Keratinocyte (primary cell): ENCODE data around the gene CCDC137. TPM values are rescaled to one million over a fixed set of nuclear protein-coding genes. Genes with fewer than 3 reads are reported as not detected.

Source experiments
- DNase-seq: peaks from one replicate; pipeline ENCODE4 v3.0.0-alpha.2; 2011; ENCODE audit warnings: low read depth, missing footprints, low spot score
- FAIRE-seq: peaks from 2 replicates; lab custom pipeline; 2011; peaks lifted over from hg19 to GRCh38; lab: Jason Lieb, UNC
- H2AFZ ChIP-seq: 2 replicates; pipeline ENCODE4 v1.6.0; 2012; ENCODE audit warnings: low read length, control low read depth, inconsistent platforms; ENCODE audit not compliant: control insufficient read depth
- H3K27ac ChIP-seq: 2 replicates; pipeline ENCODE4 v1.5.1; 2011; ENCODE audit warnings: low read length; ENCODE audit not compliant: control insufficient read depth, insufficient read depth
- H3K27me3 ChIP-seq: 3 replicates; pipeline ENCODE4 v1.6.0; 2011; ENCODE audit warnings: low read length; ENCODE audit not compliant: control insufficient read depth, insufficient read depth; ENCODE audit errors: extremely low read depth
- H3K36me3 ChIP-seq, 2 experiments: 2 replicates in 1 of 2; 3 replicates in 1 of 2; pipeline ENCODE4 v1.5.1; 2011; ENCODE audit warnings: low read length in 2 of 2, mild to moderate bottlenecking in 1 of 2; ENCODE audit not compliant: control insufficient read depth in 2 of 2, insufficient read depth in 2 of 2; ENCODE audit errors: extremely low read depth in 1 of 2
- H3K4me1 ChIP-seq: 3 replicates; pipeline ENCODE4 v1.5.1; 2011; ENCODE audit warnings: low read length; ENCODE audit not compliant: control insufficient read depth, insufficient read depth; ENCODE audit errors: extremely low read depth
- H3K4me2 ChIP-seq: 3 replicates; pipeline ENCODE4 v1.6.0; 2011; ENCODE audit warnings: low read depth, low read length; ENCODE audit not compliant: control insufficient read depth, insufficient read depth; ENCODE audit errors: extremely low read depth
- H3K4me3 ChIP-seq, 3 experiments: fragments of 200-600 bp in 1 of 3; sonication (generic) in 1 of 3; 2 replicates in 2 of 3; 3 replicates in 1 of 3; pipeline ENCODE4 v1.5.1; 2011 to 2016; ENCODE audit warnings: low read length in 3 of 3, mild to moderate bottlenecking in 3 of 3, control low read depth in 2 of 3, inconsistent platforms in 1 of 3, low read depth in 1 of 3, mixed read lengths in 1 of 3, mixed run types in 1 of 3, moderate library complexity in 1 of 3; ENCODE audit not compliant: control insufficient read depth in 2 of 3, insufficient read depth in 2 of 3; ENCODE audit errors: extremely low read depth in 1 of 3
- H3K79me2 ChIP-seq: 2 replicates; pipeline ENCODE4 v1.6.0; 2012; ENCODE audit warnings: low read length; ENCODE audit not compliant: control insufficient read depth, insufficient read depth
- H3K9ac ChIP-seq: 3 replicates; pipeline ENCODE4 v1.6.0; 2011; ENCODE audit warnings: low read length; ENCODE audit not compliant: control insufficient read depth, insufficient read depth; ENCODE audit errors: extremely low read depth
- H3K9me1 ChIP-seq: 3 replicates; pipeline ENCODE4 v1.6.0; 2011; ENCODE audit warnings: low read length; ENCODE audit not compliant: control insufficient read depth, insufficient read depth; ENCODE audit errors: extremely low read depth
- H3K9me3 ChIP-seq: 2 replicates; pipeline ENCODE4 v1.5.1; 2012; ENCODE audit warnings: low read depth, low read length; ENCODE audit not compliant: control insufficient read depth
- H4K20me1 ChIP-seq: 3 replicates; pipeline ENCODE4 v1.6.0; 2011; ENCODE audit warnings: low read length; ENCODE audit not compliant: control insufficient read depth, insufficient read depth; ENCODE audit errors: extremely low read depth
- EZH2 ChIP-seq: IDR thresholded peaks from one replicate; pipeline ENCODE4 v1.6.1; 2012; ENCODE audit warnings: inconsistent platforms, mild to moderate bottlenecking, low read length, moderate library complexity
- dilution Hi-C: fragments of 300-500 bp; cut with MboI; formaldehyde crosslinking; loops from one replicate; pipeline ENCODE4 v1.7.0; 2020; ENCODE audit warnings: low sequenced_read_pairs; ENCODE audit not compliant: extremely low pct_ligation_motif_present
- polyA plus RNA-seq, 5 experiments: library from polyadenylated mRNA; depleted of rRNA in 3 of 5; stranded (reverse) in 3 of 5; stranded (forward) in 1 of 5; unstranded in 1 of 5; fragments of >200 nt; gene quantifications; 1 replicate in 1 of 5; 2 replicates in 3 of 5; 3 replicates in 1 of 5; pipeline versions ENCODE4 v1.2.1 to v1.2.3, GENCODE V29; 2011 to 2012; ENCODE audit warnings: missing spikeins in 2 of 5, low read depth in 1 of 5, low replicate concordance in 1 of 5
- TF ChIP-seq, protein P1 (sequence below), 3 experiments: IDR thresholded peaks in 1 of 3; conservative IDR thresholded peaks in 1 of 3; optimal IDR thresholded peaks in 1 of 3; 2 replicates in 2 of 3; 3 replicates in 1 of 3; pipeline versions ENCODE3 to v1.5.1; 2011; ENCODE audit warnings: low read length in 3 of 3, mild to moderate bottlenecking in 3 of 3, moderate library complexity in 2 of 3, control low read depth in 1 of 3, inconsistent platforms in 1 of 3; ENCODE audit not compliant: insufficient read depth in 2 of 3; ENCODE audit errors: extremely low read depth in 1 of 3

Gene CCDC137
- polyA plus RNA-seq, 1 donor (not counting 4 experiments of a cell fraction or from before 2014, with no cell fraction given), result 15.4 TPM

DNA sequence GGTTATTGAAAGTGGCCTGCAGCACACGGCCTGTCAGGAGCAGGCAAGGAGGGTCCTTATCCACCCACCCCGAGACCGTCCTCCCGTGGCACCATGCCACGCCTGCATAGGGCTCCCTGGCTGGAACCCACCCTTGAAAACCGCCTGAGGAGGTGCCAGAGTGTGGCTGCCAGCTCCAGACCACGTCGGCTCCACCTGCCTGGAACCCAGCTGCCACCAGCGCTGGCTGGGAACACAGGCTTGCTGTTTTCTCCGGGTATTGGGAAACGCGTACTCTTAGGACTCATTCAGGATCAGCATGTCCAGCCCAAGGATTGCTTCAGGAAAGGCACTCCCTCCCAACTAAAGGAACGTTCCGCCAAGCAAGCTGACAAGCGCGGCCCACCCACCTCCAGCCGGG lies 10.4 kb downstream of the CCDC137 start:
- DNase-seq (no peak), FAIRE-seq (no peak)
- Histone ChIP-seq H3K9me1 (no peaks in the 10 kb centered on the region), H3K36me3 (peaks cover 19 to 35% of the 10 kb centered on the region in 2 experiments), H3K79me2 (peaks cover 10% of the 10 kb centered on the region), H2AFZ (no peak overlapping the region), H3K27me3 (no peaks in the 10 kb centered on the region), H3K9me3 (no peaks in the 10 kb centered on the region), H4K20me1 (no peaks in the 10 kb centered on the region), H3K4me2 (no peak overlapping the region), H3K9ac (no peak overlapping the region), H3K4me3 (no peak overlapping the region), H3K4me1 (no peaks in the 10 kb centered on the region), H3K27ac (no peak overlapping the region)
- TF ChIP-seq EZH2, result no peak
- TF ChIP-seq, protein P1, sequence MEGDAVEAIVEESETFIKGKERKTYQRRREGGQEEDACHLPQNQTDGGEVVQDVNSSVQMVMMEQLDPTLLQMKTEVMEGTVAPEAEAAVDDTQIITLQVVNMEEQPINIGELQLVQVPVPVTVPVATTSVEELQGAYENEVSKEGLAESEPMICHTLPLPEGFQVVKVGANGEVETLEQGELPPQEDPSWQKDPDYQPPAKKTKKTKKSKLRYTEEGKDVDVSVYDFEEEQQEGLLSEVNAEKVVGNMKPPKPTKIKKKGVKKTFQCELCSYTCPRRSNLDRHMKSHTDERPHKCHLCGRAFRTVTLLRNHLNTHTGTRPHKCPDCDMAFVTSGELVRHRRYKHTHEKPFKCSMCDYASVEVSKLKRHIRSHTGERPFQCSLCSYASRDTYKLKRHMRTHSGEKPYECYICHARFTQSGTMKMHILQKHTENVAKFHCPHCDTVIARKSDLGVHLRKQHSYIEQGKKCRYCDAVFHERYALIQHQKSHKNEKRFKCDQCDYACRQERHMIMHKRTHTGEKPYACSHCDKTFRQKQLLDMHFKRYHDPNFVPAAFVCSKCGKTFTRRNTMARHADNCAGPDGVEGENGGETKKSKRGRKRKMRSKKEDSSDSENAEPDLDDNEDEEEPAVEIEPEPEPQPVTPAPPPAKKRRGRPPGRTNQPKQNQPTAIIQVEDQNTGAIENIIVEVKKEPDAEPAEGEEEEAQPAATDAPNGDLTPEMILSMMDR (optimal IDR thresholded peaks at IDR 0.05 in 1 of 3, IDR thresholded peaks at IDR 0.05 in 1 of 3, conservative IDR thresholded peaks at IDR 0.05 in 1 of 3; ENCODE audit: extremely low read depth in 1 of 3, insufficient read depth in 2 of 3, low read length in 3 of 3), result no peak
- dilution Hi-C loops, result no loop called here

DNA sequence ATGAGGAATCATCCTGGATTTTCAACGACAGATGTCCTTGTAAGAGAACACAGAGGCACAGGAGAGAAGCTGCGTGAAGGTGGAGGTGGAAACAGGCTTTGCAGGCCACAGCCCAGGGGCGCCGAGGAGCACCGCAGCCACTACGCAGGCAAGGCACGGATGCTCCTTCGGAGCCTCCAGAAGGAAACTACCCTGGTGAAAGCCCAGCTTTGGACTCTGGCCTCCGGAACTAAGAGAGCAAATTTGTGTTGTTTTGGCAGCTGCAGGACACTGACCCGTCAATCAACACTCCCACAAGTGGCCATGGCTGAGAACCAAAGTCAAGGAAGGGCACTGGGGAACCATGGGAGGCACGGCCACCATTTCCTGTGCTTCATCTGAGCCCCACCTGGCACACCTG lies 13.6 kb downstream of the CCDC137 start:
- peaks cover under 1% of the 10 kb centered on the region for H4K20me1 ChIP-seq
- H3K27me3 ChIP-seq, result no peaks in the 10 kb centered on the region
- H3K36me3 ChIP-seq, result peaks cover 5 to 9% of the 10 kb centered on the region in 2 experiments
- FAIRE-seq, result no peak
- TF ChIP-seq EZH2, result no peak
- TF ChIP-seq, protein P1 (optimal IDR thresholded peaks at IDR 0.05 in 1 of 3, IDR thresholded peaks at IDR 0.05 in 1 of 3, conservative IDR thresholded peaks at IDR 0.05 in 1 of 3; ENCODE audit: extremely low read depth in 1 of 3, insufficient read depth in 2 of 3, low read length in 3 of 3), result no peak
- no peak overlapping the region for H3K9ac ChIP-seq
- peaks cover 16% of the 10 kb centered on the region for H3K4me1 ChIP-seq
- dilution Hi-C loops, result no loop called here
- H3K4me3 ChIP-seq, result no peak overlapping the region
- peaks cover 28% of the 10 kb centered on the region for H3K79me2 ChIP-seq
- no peak for DNase-seq
- no peak overlapping the region for H3K27ac ChIP-seq
- no peak overlapping the region for H2AFZ ChIP-seq
- H3K9me1 ChIP-seq, result no peaks in the 10 kb centered on the region
- H3K9me3 ChIP-seq, result no peaks in the 10 kb centered on the region
- H3K4me2 ChIP-seq, result no peak overlapping the region
